PC-3 (cell line): ENCODE results near the gene SPIRE2. TPM values are rescaled to one million over a fixed set of nuclear protein-coding genes. Genes with fewer than 3 reads are reported as not detected.

Experiments used
- ATAC-seq: fragments of 200-7000 bp; cut with Tn5 transposase; 2 replicates; pipeline ENCODE4 v1.9.1; 2020; ENCODE audit warnings: mild to moderate bottlenecking, moderate library complexity
- BruUV-seq: library from RNA; stranded (reverse); fragments of 400-500 nt; replicated peaks from 2 replicates; lab custom pipeline; 2021; lab: Mats Ljungman, UMichigan
- CTCF ChIA-PET: fragments of 300-600 bp; sonication (Branson Sonifier 250); formaldehyde crosslinking; loops from one replicate; lab custom pipeline; 2022; ENCODE audit warnings: antibody characterized with exemption; lab: Charles Lee
- POLR2A ChIA-PET: fragments of 300-600 bp; sonication (Branson Sonifier 250); formaldehyde crosslinking; loops from one replicate; lab custom pipeline; 2022; ENCODE audit warnings: antibody characterized with exemption; ENCODE audit not compliant: unreplicated experiment; lab: Charles Lee
- DNase-seq: peaks from one replicate; pipeline ENCODE4 v3.0.0-alpha.2; 2015
- H2AFZ ChIP-seq: fragments of 300-600 bp; sonication (generic); 2 replicates; pipeline ENCODE4 v1.6.0; 2016; ENCODE audit warnings: antibody characterized with exemption, low read length
- H3F3A ChIP-seq: fragments of 300-600 bp; sonication (generic); one replicate; pipeline ENCODE4 v1.6.0; 2017; ENCODE audit warnings: antibody characterized with exemption, low read length, control low read depth, mild to moderate bottlenecking; ENCODE audit not compliant: unreplicated experiment
- H3K27ac ChIP-seq: fragments of 300-600 bp; sonication (generic); 2 replicates; pipeline ENCODE4 v1.5.1; 2016; ENCODE audit warnings: mild to moderate bottlenecking, low read length
- H3K27me3 ChIP-seq: fragments of 300-600 bp; sonication (generic); 2 replicates; pipeline ENCODE4 v1.6.1; 2016; ENCODE audit warnings: low read length, mixed read lengths
- H3K36me3 ChIP-seq: fragments of 300-600 bp; sonication (generic); 2 replicates; pipeline ENCODE4 v1.6.1; 2016; ENCODE audit warnings: low read depth, mixed run types, low read length, mixed read lengths
- H3K4me1 ChIP-seq: fragments of 300-600 bp; sonication (generic); 2 replicates; pipeline ENCODE4 v1.5.1; 2016; ENCODE audit warnings: low read length; ENCODE audit not compliant: insufficient read depth
- H3K4me2 ChIP-seq: fragments of 300-600 bp; sonication (generic); 2 replicates; pipeline ENCODE4 v1.6.0; 2016; ENCODE audit warnings: low read length
- H3K4me3 ChIP-seq: fragments of 300-600 bp; sonication (generic); 2 replicates; pipeline ENCODE4 v1.5.1; 2016; ENCODE audit warnings: mild to moderate bottlenecking, low read length, mixed read lengths
- H3K79me2 ChIP-seq: fragments of 300-600 bp; sonication (generic); 2 replicates; pipeline ENCODE4 v1.6.1; 2017; ENCODE audit warnings: low read length, mixed read lengths
- H3K9ac ChIP-seq: fragments of 300-600 bp; sonication (generic); 2 replicates; pipeline ENCODE4 v1.6.0; 2016; ENCODE audit warnings: mild to moderate bottlenecking, low read length
- H3K9me2 ChIP-seq: fragments of 300-600 bp; sonication (generic); replicated peaks from 2 replicates; pipeline ENCODE4 v1.6.1; 2016; ENCODE audit warnings: mixed run types, low read length, mixed read lengths
- H3K9me3 ChIP-seq: fragments of 300-600 bp; sonication (generic); 2 replicates; pipeline ENCODE4 v1.6.1; 2016; ENCODE audit warnings: low read length, mixed read lengths
- H4K20me1 ChIP-seq: fragments of 300-600 bp; sonication (generic); 2 replicates; pipeline ENCODE4 v1.6.1; 2016; ENCODE audit warnings: low read length, mixed read lengths
- CTCF ChIP-seq: fragments of 300-600 bp; sonication (generic); conservative IDR thresholded peaks from 2 replicates; pipeline ENCODE4 v1.5.1; 2017; ENCODE audit warnings: antibody characterized with exemption, low read depth, mild to moderate bottlenecking, low read length
- EZH2 ChIP-seq: fragments of 300-600 bp; sonication (generic); IDR thresholded peaks from one replicate; pipeline ENCODE4 v1.6.1; 2017; ENCODE audit warnings: antibody characterized with exemption, mild to moderate bottlenecking, low read length; ENCODE audit not compliant: unreplicated experiment
- EZH2phosphoT487 ChIP-seq: fragments of 300-600 bp; sonication (generic); IDR thresholded peaks from 2 replicates; pipeline ENCODE4 v1.6.1; 2018; ENCODE audit warnings: mild to moderate bottlenecking, antibody characterized with exemption, low read length, borderline replicate concordance
- intact Hi-C: fragments of 100-400 bp; cut with micrococcal nuclease; formaldehyde crosslinking; loops from 2 replicates; pipeline ENCODE4 v1.9.0; 2023
- total RNA-seq: library from RNA; depleted of rRNA; stranded (reverse); fragments of >200 nt; gene quantifications from 2 replicates; pipeline ENCODE4 v1.2.3, GENCODE V29; 2014

Gene SPIRE2
- total RNA-seq, 1 experiment from 2014 or later: 13.2 TPM

- Histone ChIP-seq H3K79me2 (no peaks in the 10 kb centered on the region), H3K27me3 (no peaks in the 10 kb centered on the region), H4K20me1 (no peaks in the 10 kb centered on the region), H3K36me3 (peaks cover 2% of the 10 kb centered on the region; the same call in 1 of the 2 replicates), H3K9me3 (no peaks in the 10 kb centered on the region), H3K4me3 (no peak overlapping the region), H3K4me2 (no peak overlapping the region), H3K4me1 (no peaks in the 10 kb centered on the region), H3K9me2 (no peaks in the 10 kb centered on the region), H3F3A (no peaks in the 10 kb centered on the region), H2AFZ (no peak overlapping the region), H3K9ac (no peak overlapping the region), H3K27ac (no peak overlapping the region)
- TF ChIP-seq EZH2phosphoT487 (no peak), CTCF (no peak), EZH2 (no peak)
- ChIA-PET CTCF (no interaction called here), POLR2A (no interaction called here)
- intact Hi-C loops: no loop called here
- BruUV-seq: no TSS peak
- DNase-seq: no peak
- no peak for ATAC-seq
Observed at GRCh38 chr16:89895482-89896250, 67.4 kb downstream of the SPIRE2 start.

GRCh38 chr16:89897204-89897603, 68.9 kb downstream of the SPIRE2 start:
- Histone ChIP-seq H3K9ac (no peak overlapping the region), H3K79me2 (no peaks in the 10 kb centered on the region), H3F3A (no peaks in the 10 kb centered on the region), H3K4me3 (no peak overlapping the region), H4K20me1 (no peaks in the 10 kb centered on the region), H3K9me2 (no peaks in the 10 kb centered on the region), H3K27me3 (no peaks in the 10 kb centered on the region), H3K4me1 (no peaks in the 10 kb centered on the region), H2AFZ (no peak overlapping the region), H3K9me3 (no peaks in the 10 kb centered on the region), H3K36me3 (peaks cover 2% of the 10 kb centered on the region; the same call in 1 of the 2 replicates), H3K27ac (no peak overlapping the region), H3K4me2 (no peak overlapping the region)
- ChIA-PET CTCF (no interaction called here), POLR2A (no interaction called here)
- no peak for ATAC-seq
- intact Hi-C loops: no loop called here
- DNase-seq: no peak
- no TSS peak for BruUV-seq
- TF ChIP-seq EZH2 (no peak), EZH2phosphoT487 (no peak), CTCF (no peak)
